ENCODE results near the gene UCN. TPM values are rescaled to one million over a fixed set of nuclear protein-coding genes. Genes with fewer than 3 reads are reported as not detected.
"Not testable (repeated sequence)": the region's sequence is repeated elsewhere in the genome, so short reads cannot be mapped to it uniquely, and the experiment has no call there.

The UCN gene
- total RNA-seq, 4 donors from 2014 or later = not detected

DNA sequence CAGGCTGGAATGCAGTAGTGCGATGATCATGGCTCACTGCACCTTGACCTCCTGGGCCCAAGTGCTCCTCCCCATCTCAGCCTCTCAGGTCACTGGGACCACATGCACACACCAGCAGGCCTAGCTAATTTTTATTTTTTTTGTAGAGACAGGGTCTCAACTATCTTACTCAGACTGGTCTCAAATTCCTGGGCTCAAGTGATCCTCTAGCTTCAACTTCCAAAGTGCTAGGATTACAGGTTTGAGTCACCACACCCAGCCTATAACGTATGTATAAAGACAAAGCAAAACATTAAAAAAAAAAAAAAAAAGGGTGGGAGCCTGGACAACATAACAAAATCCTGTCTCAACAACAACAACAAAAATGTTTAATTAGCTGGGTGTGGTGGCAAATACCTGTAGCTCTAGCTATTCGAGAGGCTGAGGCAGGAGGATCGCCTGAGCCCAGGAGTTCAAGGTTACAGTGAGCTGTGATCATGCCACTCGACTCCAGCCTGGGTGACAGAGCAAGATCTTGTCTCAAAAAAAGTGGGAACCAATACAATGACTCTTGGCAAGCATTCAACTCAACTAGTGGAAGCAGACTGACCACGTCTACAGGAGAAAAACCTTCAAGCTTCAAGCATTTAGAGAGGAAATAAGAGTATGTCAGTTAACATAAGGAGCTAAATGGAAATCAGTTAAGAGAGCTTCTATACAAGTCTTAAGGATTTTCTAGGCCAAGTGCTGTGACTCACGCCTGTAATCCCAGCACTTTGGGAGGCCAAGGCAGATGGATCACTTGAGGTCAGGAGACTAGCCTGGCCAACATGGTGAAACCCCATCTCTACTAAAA is 45.7 kb upstream of the UCN start:
- in situ Hi-C loops (cut with MboI; ENCODE audit: low sequenced_read_pairs in 4 of 4) (no loop called here), intact Hi-C loops (cut with DNase I; ENCODE audit: low total_unique reads) (no loop called here)
- no peaks in the 10 kb centered on the region for H3K36me3 ChIP-seq
- H3K9me3 ChIP-seq = no peaks in the 10 kb centered on the region
- H3K27me3 ChIP-seq = no peaks in the 10 kb centered on the region
- DNase-seq (peak; percentile 40 to 80), ATAC-seq (peak in 1 of 2 donors; percentile 29)
- no peak overlapping the region for H3K4me3 ChIP-seq
- TF ChIP-seq POLR2A (IDR thresholded peaks at IDR 0.05) = no peak
- no peak for TF ChIP-seq CTCF (IDR thresholded peaks at IDR 0.05 in 4 of 5, conservative IDR thresholded peaks at IDR 0.05 in 1 of 5)
- H3K27ac ChIP-seq = peak overlapping the region; percentile 92 to 99 (median 94)
- peaks cover 42 to 53% of the 10 kb centered on the region in 2 donors for H3K4me1 ChIP-seq

DNA sequence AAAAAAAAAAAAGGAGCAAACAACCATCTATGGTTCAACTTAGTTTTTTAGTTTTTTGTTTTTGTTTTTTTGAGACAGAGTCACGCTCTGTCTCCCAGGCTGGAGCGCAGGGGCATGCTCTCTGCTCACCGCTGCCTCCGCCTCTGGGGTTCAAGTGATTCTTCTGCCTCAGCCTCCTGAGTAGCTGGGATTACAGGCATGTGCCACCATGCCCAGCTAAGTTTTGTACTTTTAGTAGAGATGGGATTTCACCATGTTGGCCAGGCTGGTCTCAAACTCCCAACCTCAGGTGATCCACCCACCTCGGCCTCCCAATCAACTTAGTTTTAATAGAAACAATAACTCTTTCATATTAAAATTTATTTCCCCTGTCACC is 45.1 kb upstream of the UCN start:
- H3K27me3 ChIP-seq; intact Hi-C loops (cut with DNase I; ENCODE audit: low total_unique reads); in situ Hi-C loops (cut with MboI; ENCODE audit: low sequenced_read_pairs in 4 of 4); H3K9me3 ChIP-seq; DNase-seq; ATAC-seq; H3K36me3 ChIP-seq; H3K4me3 ChIP-seq: not testable (repeated sequence)
- Histone ChIP-seq H3K27ac (peak overlapping the region; percentile 92 to 99 (median 94)), H3K4me1 (peaks cover 40 to 53% of the 10 kb centered on the region in 2 donors)

- Histone ChIP-seq H3K4me1 (peaks cover 29 to 47% of the 10 kb centered on the region in 2 donors), H3K27ac (peak overlapping the region in 1 of 4 donors; percentile 7), H3K9me3 (no peaks in the 10 kb centered on the region), H3K36me3 (no peaks in the 10 kb centered on the region), H3K4me3 (no peak overlapping the region), H3K27me3 (no peaks in the 10 kb centered on the region)
- ATAC-seq = no peak
- intact Hi-C loops (cut with DNase I; ENCODE audit: low total_unique reads) = no loop called here
- DNase-seq = no peak
- in situ Hi-C loops (cut with MboI; ENCODE audit: low sequenced_read_pairs in 4 of 4) = no loop called here
- TF ChIP-seq POLR2A (IDR thresholded peaks at IDR 0.05) (no peak), CTCF (IDR thresholded peaks at IDR 0.05 in 4 of 5, conservative IDR thresholded peaks at IDR 0.05 in 1 of 5) (no peak)
Observed at GRCh38 chr2:27351802-27352598, 43.8 kb upstream of the UCN start.

DNA sequence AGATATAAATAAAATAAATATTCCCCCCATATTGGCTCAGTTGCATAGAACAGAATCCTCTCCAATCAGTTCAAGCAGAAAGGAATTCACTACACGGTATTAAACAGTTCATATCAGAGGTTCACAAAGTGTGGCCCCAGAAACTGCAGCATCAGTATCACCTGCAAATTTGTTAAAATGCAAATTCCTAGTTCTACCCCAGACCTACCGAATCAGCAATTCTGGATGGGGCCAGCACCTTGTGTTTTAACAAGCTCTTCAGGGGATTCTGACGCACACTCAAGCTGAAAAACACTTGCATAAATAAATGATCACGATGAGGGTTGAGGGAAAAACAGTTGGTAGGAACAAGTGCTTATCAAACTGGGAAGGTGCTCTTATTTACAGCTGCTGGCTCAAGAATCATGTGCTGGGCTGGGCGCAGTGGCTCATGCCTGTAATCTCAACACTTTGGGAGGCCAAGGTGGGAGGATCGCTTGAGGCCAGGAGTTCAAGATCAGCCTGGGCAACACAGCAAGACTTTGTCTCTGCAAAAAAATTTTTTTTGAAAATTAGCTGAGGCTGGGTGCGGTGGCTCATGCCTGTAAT is 42.0 kb upstream of the UCN start:
- H3K27ac ChIP-seq = no peak overlapping the region
- H3K9me3 ChIP-seq = no peaks in the 10 kb centered on the region
- DNase-seq (no peak), ATAC-seq (no peak)
- no peaks in the 10 kb centered on the region for H3K27me3 ChIP-seq
- no peak for TF ChIP-seq CTCF (IDR thresholded peaks at IDR 0.05 in 4 of 5, conservative IDR thresholded peaks at IDR 0.05 in 1 of 5)
- no peak for TF ChIP-seq POLR2A (IDR thresholded peaks at IDR 0.05)
- in situ Hi-C loops (cut with MboI; ENCODE audit: low sequenced_read_pairs in 4 of 4) = no loop called here
- H3K36me3 ChIP-seq = no peaks in the 10 kb centered on the region
- no peak overlapping the region for H3K4me3 ChIP-seq
- peaks cover 22 to 43% of the 10 kb centered on the region in 2 donors for H3K4me1 ChIP-seq
- intact Hi-C loops (cut with DNase I; ENCODE audit: low total_unique reads) = no loop called here

- peaks cover 0 to 18% of the 10 kb centered on the region in 2 donors for H3K4me1 ChIP-seq
- H3K27me3 ChIP-seq = no peaks in the 10 kb centered on the region
- H3K36me3 ChIP-seq = peaks cover 0 to 3% of the 10 kb centered on the region in 2 donors
- intact Hi-C loops (cut with DNase I; ENCODE audit: low total_unique reads) (no loop called here), in situ Hi-C loops (cut with MboI; ENCODE audit: low sequenced_read_pairs in 4 of 4) (no loop called here)
- no peak overlapping the region for H3K27ac ChIP-seq
- no peak overlapping the region for H3K4me3 ChIP-seq
- no peak for TF ChIP-seq POLR2A (IDR thresholded peaks at IDR 0.05)
- no peak for TF ChIP-seq CTCF (IDR thresholded peaks at IDR 0.05 in 4 of 5, conservative IDR thresholded peaks at IDR 0.05 in 1 of 5)
- no peaks in the 10 kb centered on the region for H3K9me3 ChIP-seq
- DNase-seq (no peak), ATAC-seq (peak in 1 of 2 donors; percentile 23)
Observed at GRCh38 chr2:27347641-27348040, 39.4 kb upstream of the UCN start.

All from gastrocnemius medialis (tissue), 4 donors.